ENCODE results near the gene SHC3.

The SHC3 gene

DNA sequence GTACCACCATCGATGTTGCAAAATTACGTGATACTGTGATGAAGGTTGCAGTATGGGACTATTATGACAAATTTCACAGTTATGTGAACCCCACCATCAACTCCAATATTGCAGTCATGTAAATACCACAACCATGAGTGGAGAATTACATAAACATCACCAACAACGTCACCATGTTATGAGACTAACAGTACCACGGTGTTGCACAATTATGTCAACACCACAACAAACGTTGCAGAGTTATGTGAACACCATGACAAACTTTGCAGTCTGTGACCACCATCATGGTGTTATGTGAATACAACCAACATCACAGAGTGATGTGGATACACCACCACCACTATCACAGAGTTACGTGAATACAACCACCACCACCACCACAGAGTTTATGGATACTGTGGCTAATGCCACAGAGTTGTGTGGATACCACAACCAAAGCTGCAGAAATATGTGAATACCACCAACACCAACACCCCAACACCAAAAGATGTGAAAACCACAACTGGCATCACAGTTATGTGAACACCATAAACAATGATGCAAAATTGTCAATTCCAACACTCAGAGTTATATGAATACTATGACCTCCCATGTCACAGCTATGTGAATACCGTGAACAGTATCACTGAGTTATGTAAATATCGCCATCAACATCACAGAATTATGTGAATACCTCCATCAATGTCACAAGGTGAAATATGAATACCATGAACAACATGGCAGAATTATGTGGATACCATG lies 62.4 kb downstream of the SHC3 start:
- Histone ChIP-seq H3K9ac (ENCODE audit: low read length) (no peak overlapping the region), H3K9me3 (ENCODE audit: low read length) (no peaks in the 10 kb centered on the region), H3K27ac (ENCODE audit: low read depth, low read length) (no peak overlapping the region), H3K36me3 (ENCODE audit: insufficient read depth, low read length) (no peaks in the 10 kb centered on the region), H3K4me3 (ENCODE audit: low read depth in 1 of 2, low read length in 2 of 2) (no peak overlapping the region), H3K4me1 (ENCODE audit: insufficient read depth, low read length) (no peaks in the 10 kb centered on the region), H3K27me3 (ENCODE audit: control insufficient read depth in 1 of 2, insufficient read depth in 2 of 2, low read length in 2 of 2) (no peaks in the 10 kb centered on the region)

DNA sequence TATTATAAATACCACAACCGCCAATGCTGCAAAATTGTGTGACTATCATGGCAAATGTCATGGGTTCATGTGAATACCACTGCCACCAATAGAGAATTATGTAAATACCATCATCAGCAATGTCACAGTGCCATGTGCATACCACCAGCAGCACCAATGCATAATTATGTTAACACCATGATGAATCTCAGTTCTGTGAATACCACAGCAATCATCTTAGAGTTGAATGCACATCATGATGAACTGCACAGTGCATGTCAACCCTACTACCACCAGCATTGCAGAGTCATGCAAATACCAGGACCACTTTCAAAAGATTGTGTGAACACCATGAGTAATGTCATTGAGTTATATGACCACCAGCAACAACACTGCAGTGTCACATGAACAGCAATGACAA lies 63.2 kb downstream of the SHC3 start:
- Histone ChIP-seq H3K36me3 (ENCODE audit: insufficient read depth, low read length) (no peaks in the 10 kb centered on the region), H3K4me1 (ENCODE audit: insufficient read depth, low read length) (no peaks in the 10 kb centered on the region), H3K9ac (ENCODE audit: low read length) (no peak overlapping the region), H3K9me3 (ENCODE audit: low read length) (no peaks in the 10 kb centered on the region), H3K27ac (ENCODE audit: low read depth, low read length) (no peak overlapping the region), H3K4me3 (ENCODE audit: low read depth in 1 of 2, low read length in 2 of 2) (no peak overlapping the region), H3K27me3 (ENCODE audit: control insufficient read depth in 1 of 2, insufficient read depth in 2 of 2, low read length in 2 of 2) (no peaks in the 10 kb centered on the region)

DNA sequence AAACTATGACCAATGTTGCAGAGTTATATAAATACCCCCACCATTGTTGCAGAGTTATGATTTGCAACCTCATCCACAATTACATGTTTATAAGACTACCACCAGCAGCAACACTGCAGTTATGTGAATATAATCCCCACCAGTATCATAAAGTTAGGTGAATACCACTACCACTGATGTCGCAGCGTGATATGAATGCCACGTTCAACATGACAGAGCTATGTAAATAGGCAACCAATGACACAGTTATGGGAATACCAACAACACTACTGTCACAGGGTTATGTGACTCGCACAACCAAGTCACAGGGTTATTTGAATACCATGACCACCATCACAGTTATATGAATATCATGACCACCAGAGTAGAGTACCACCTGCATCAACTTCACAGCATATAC lies 63.9 kb downstream of the SHC3 start:
- no peak overlapping the region for H3K9ac ChIP-seq (ENCODE audit: low read length)
- no peaks in the 10 kb centered on the region for H3K9me3 ChIP-seq (ENCODE audit: low read length)
- H3K4me1 ChIP-seq (ENCODE audit: insufficient read depth, low read length) = no peaks in the 10 kb centered on the region
- no peak overlapping the region for H3K4me3 ChIP-seq (ENCODE audit: low read depth in 1 of 2, low read length in 2 of 2)
- H3K27me3 ChIP-seq (ENCODE audit: control insufficient read depth in 1 of 2, insufficient read depth in 2 of 2, low read length in 2 of 2) = no peaks in the 10 kb centered on the region
- H3K36me3 ChIP-seq (ENCODE audit: insufficient read depth, low read length) = no peaks in the 10 kb centered on the region
- H3K27ac ChIP-seq (ENCODE audit: low read depth, low read length) = no peak overlapping the region

DNA sequence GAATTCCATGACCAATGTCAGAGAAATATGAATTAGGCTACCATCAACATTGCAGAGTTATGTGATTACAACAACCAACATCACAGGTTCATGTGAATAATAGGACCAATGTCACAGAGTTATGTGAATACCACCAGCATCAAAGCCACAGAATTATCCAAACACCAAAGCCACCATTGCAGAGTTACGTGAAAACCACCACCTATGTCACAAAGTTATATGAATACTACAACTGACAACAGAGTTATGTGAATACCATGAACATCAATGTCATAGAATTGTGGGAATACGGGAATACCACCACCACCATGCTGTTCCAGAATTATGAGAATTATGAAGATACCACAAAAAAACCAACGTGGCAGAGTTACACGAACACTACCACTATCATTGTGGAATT lies 64.8 kb downstream of the SHC3 start:
- no peaks in the 10 kb centered on the region for H3K4me1 ChIP-seq (ENCODE audit: insufficient read depth, low read length)
- H3K9me3 ChIP-seq (ENCODE audit: low read length) = no peaks in the 10 kb centered on the region
- no peak overlapping the region for H3K4me3 ChIP-seq (ENCODE audit: low read depth in 1 of 2, low read length in 2 of 2)
- H3K27ac ChIP-seq (ENCODE audit: low read depth, low read length) = no peak overlapping the region
- no peaks in the 10 kb centered on the region for H3K27me3 ChIP-seq (ENCODE audit: control insufficient read depth in 1 of 2, insufficient read depth in 2 of 2, low read length in 2 of 2)
- no peaks in the 10 kb centered on the region for H3K36me3 ChIP-seq (ENCODE audit: insufficient read depth, low read length)
- no peak overlapping the region for H3K9ac ChIP-seq (ENCODE audit: low read length)

GRCh38 chr9:89112243-89112642 lies 66.4 kb downstream of the SHC3 start:
- no peaks in the 10 kb centered on the region for H3K36me3 ChIP-seq (ENCODE audit: insufficient read depth, low read length)
- no peak overlapping the region for H3K9ac ChIP-seq (ENCODE audit: low read length)
- H3K27me3 ChIP-seq (ENCODE audit: control insufficient read depth in 1 of 2, insufficient read depth in 2 of 2, low read length in 2 of 2) = no peaks in the 10 kb centered on the region
- no peaks in the 10 kb centered on the region for H3K4me1 ChIP-seq (ENCODE audit: insufficient read depth, low read length)
- no peaks in the 10 kb centered on the region for H3K9me3 ChIP-seq (ENCODE audit: low read length)
- no peak overlapping the region for H3K27ac ChIP-seq (ENCODE audit: low read depth, low read length)
- H3K4me3 ChIP-seq (ENCODE audit: low read depth in 1 of 2, low read length in 2 of 2) = no peak overlapping the region

GRCh38 chr9:89109666-89110065 lies 69.0 kb downstream of the SHC3 start:
- Histone ChIP-seq H3K9ac (ENCODE audit: low read length) (no peak overlapping the region), H3K27me3 (ENCODE audit: control insufficient read depth in 1 of 2, insufficient read depth in 2 of 2, low read length in 2 of 2) (no peaks in the 10 kb centered on the region), H3K9me3 (ENCODE audit: low read length) (no peaks in the 10 kb centered on the region), H3K4me3 (ENCODE audit: low read depth in 1 of 2, low read length in 2 of 2) (no peak overlapping the region), H3K27ac (ENCODE audit: low read depth, low read length) (no peak overlapping the region), H3K4me1 (ENCODE audit: insufficient read depth, low read length) (no peaks in the 10 kb centered on the region), H3K36me3 (ENCODE audit: insufficient read depth, low read length) (no peaks in the 10 kb centered on the region)

DNA sequence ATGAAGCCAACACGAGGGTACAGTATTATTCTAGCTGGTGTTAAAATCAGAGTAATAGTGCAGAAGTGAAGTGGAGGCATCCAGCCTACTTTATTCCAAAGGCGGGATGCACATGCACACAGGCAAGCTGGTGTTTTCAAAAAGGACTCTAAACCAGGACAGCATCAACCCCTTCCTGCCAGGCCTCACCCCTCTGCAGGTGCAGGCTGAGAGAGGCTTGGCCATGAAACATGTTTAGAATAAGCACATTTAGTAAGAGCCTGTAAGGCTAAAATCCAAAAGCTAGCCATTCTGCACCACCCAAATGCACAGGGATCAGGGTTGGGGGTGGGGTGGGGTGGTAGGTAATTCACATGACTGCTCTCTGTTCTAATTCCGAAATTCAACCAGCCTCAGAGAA lies 71.2 kb downstream of the SHC3 start:
- H3K36me3 ChIP-seq (ENCODE audit: insufficient read depth, low read length) = no peaks in the 10 kb centered on the region
- no peak overlapping the region for H3K4me3 ChIP-seq (ENCODE audit: low read depth in 1 of 2, low read length in 2 of 2)
- H3K4me1 ChIP-seq (ENCODE audit: insufficient read depth, low read length) = no peaks in the 10 kb centered on the region
- no peak overlapping the region for H3K27ac ChIP-seq (ENCODE audit: low read depth, low read length)
- no peaks in the 10 kb centered on the region for H3K9me3 ChIP-seq (ENCODE audit: low read length)
- no peak overlapping the region for H3K9ac ChIP-seq (ENCODE audit: low read length)
- no peaks in the 10 kb centered on the region for H3K27me3 ChIP-seq (ENCODE audit: control insufficient read depth in 1 of 2, insufficient read depth in 2 of 2, low read length in 2 of 2)

GRCh38 chr9:89106224-89106851 lies 72.3 kb downstream of the SHC3 start:
- H3K4me3 ChIP-seq (ENCODE audit: low read depth in 1 of 2, low read length in 2 of 2) = no peak overlapping the region
- H3K36me3 ChIP-seq (ENCODE audit: insufficient read depth, low read length) = no peaks in the 10 kb centered on the region
- H3K4me1 ChIP-seq (ENCODE audit: insufficient read depth, low read length) = no peaks in the 10 kb centered on the region
- H3K27ac ChIP-seq (ENCODE audit: low read depth, low read length) = no peak overlapping the region
- H3K9ac ChIP-seq (ENCODE audit: low read length) = no peak overlapping the region
- H3K9me3 ChIP-seq (ENCODE audit: low read length) = no peaks in the 10 kb centered on the region
- H3K27me3 ChIP-seq (ENCODE audit: control insufficient read depth in 1 of 2, insufficient read depth in 2 of 2, low read length in 2 of 2) = no peaks in the 10 kb centered on the region

DNA sequence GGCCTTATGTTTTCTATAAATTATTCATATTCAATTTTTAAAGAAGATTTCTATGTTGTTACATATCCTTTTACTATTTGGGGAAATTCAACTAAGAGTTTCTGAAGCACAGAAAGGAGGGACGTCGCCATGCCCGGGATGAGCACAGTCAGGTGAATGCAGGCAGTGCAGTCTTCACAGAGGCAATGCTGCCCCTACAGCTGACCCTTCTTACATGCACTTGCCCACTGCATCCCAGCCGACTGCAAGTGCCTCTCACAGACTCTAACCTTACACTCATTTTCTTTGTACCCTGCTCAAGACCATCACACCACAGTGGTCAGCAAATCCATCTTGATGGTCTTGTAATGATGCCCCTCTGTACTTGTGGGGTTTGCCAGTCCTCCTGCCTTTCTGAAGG lies 73.8 kb downstream of the SHC3 start:
- H3K9me3 ChIP-seq (ENCODE audit: low read length) = no peaks in the 10 kb centered on the region
- no peak overlapping the region for H3K9ac ChIP-seq (ENCODE audit: low read length)
- no peak overlapping the region for H3K4me3 ChIP-seq (ENCODE audit: low read depth in 1 of 2, low read length in 2 of 2)
- H3K27ac ChIP-seq (ENCODE audit: low read depth, low read length) = no peak overlapping the region
- H3K36me3 ChIP-seq (ENCODE audit: insufficient read depth, low read length) = no peaks in the 10 kb centered on the region
- no peaks in the 10 kb centered on the region for H3K4me1 ChIP-seq (ENCODE audit: insufficient read depth, low read length)
- no peaks in the 10 kb centered on the region for H3K27me3 ChIP-seq (ENCODE audit: control insufficient read depth in 1 of 2, insufficient read depth in 2 of 2, low read length in 2 of 2)

GRCh38 chr9:89097219-89097618 lies 81.4 kb downstream of the SHC3 start:
- Histone ChIP-seq H3K4me1 (ENCODE audit: insufficient read depth, low read length) (no peaks in the 10 kb centered on the region), H3K4me3 (ENCODE audit: low read depth in 1 of 2, low read length in 2 of 2) (no peak overlapping the region), H3K36me3 (ENCODE audit: insufficient read depth, low read length) (no peaks in the 10 kb centered on the region), H3K9me3 (ENCODE audit: low read length) (no peaks in the 10 kb centered on the region), H3K9ac (ENCODE audit: low read length) (no peak overlapping the region), H3K27me3 (ENCODE audit: control insufficient read depth in 1 of 2, insufficient read depth in 2 of 2, low read length in 2 of 2) (no peaks in the 10 kb centered on the region), H3K27ac (ENCODE audit: low read depth, low read length) (no peak overlapping the region)

GRCh38 chr9:89096807-89097206 lies 81.8 kb downstream of the SHC3 start:
- H3K4me3 ChIP-seq (ENCODE audit: low read depth in 1 of 2, low read length in 2 of 2) = no peak overlapping the region
- no peaks in the 10 kb centered on the region for H3K4me1 ChIP-seq (ENCODE audit: insufficient read depth, low read length)
- H3K36me3 ChIP-seq (ENCODE audit: insufficient read depth, low read length) = no peaks in the 10 kb centered on the region
- H3K9me3 ChIP-seq (ENCODE audit: low read length) = no peaks in the 10 kb centered on the region
- H3K9ac ChIP-seq (ENCODE audit: low read length) = no peak overlapping the region
- H3K27ac ChIP-seq (ENCODE audit: low read depth, low read length) = no peak overlapping the region
- no peaks in the 10 kb centered on the region for H3K27me3 ChIP-seq (ENCODE audit: control insufficient read depth in 1 of 2, insufficient read depth in 2 of 2, low read length in 2 of 2)

All from muscle layer of colon (tissue), 2 donors.